Hepatocyte (in vitro differentiated cells): Measurements from ENCODE around the gene CCDC88C.

ENCODE experiments used
- EZH2 ChIP-seq: fragments of 200-600 bp; sonication (generic); IDR thresholded peaks from 2 replicates; pipeline ENCODE4 v1.6.1; 2016; ENCODE audit warnings: antibody characterized with exemption, mild to moderate bottlenecking, borderline replicate concordance
- TF ChIP-seq, protein P1 (sequence below): fragments of 200-600 bp; sonication (generic); IDR thresholded peaks from 2 replicates; pipeline ENCODE4 v1.5.1; 2016; ENCODE audit warnings: antibody characterized with exemption, mild to moderate bottlenecking; ENCODE audit not compliant: poor library complexity

DNA sequence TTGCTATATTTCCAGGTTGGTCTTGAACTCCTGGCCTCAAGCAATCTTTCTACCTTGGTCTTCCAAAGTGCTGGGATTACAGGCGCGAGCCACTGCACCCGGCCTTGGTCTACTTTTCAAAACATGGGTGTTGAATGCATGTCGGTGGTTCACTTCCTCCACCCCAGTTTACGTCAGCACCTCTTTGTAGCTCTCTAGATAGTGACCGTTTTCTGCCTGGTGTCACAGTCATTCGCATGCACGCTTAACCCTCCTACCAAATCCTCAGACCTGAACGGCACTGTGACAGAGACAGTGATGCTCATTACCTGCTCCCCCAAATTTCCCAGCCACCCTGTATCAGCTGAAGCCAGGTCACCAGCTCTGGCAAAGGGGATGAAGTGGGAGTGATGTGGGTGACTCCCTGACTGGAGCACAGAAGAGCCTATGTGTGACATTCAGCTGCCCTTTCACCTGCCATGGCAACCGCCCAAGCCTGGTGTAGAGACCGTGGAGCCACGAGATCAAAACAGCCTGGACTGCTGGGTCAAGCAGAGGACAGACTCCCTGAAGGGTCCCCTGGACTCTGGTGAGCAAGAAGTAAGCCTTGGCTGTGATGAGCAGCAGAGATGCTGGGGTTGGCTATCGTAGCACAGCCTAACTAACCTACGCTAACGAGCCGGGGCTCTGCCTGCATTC lies 106.9 kb downstream of the CCDC88C start:
- TF ChIP-seq, protein P1, sequence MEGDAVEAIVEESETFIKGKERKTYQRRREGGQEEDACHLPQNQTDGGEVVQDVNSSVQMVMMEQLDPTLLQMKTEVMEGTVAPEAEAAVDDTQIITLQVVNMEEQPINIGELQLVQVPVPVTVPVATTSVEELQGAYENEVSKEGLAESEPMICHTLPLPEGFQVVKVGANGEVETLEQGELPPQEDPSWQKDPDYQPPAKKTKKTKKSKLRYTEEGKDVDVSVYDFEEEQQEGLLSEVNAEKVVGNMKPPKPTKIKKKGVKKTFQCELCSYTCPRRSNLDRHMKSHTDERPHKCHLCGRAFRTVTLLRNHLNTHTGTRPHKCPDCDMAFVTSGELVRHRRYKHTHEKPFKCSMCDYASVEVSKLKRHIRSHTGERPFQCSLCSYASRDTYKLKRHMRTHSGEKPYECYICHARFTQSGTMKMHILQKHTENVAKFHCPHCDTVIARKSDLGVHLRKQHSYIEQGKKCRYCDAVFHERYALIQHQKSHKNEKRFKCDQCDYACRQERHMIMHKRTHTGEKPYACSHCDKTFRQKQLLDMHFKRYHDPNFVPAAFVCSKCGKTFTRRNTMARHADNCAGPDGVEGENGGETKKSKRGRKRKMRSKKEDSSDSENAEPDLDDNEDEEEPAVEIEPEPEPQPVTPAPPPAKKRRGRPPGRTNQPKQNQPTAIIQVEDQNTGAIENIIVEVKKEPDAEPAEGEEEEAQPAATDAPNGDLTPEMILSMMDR, result no peak
- TF ChIP-seq EZH2, result no peak
